ENCODE data around the gene TMEM247.
"Not testable (repeated sequence)": the region's sequence is repeated elsewhere in the genome, so short reads cannot be mapped to it uniquely, and the experiment has no call there.

The TMEM247 gene

GRCh38 chr2:46512185-46512584 is 32.8 kb downstream of the TMEM247 start:
- H3K4me3 ChIP-seq (ENCODE audit: low read depth, low read length), result no peak overlapping the region
- no peaks in the 10 kb centered on the region for H3K36me3 ChIP-seq (ENCODE audit: control insufficient read depth, insufficient read depth, low read length)
- H3K27ac ChIP-seq (ENCODE audit: low read depth, low read length), result no peak overlapping the region
- H3K9me3 ChIP-seq (ENCODE audit: control insufficient read depth, insufficient read depth, low read depth, low read length), result 0 out of 2 replicates have a peak, but pooled peaks cover 2% of the 10 kb centered on the region
- H3K4me1 ChIP-seq (ENCODE audit: control insufficient read depth, insufficient read depth, low read length), result no peaks in the 10 kb centered on the region
- no peaks in the 10 kb centered on the region for H3K27me3 ChIP-seq (ENCODE audit: control insufficient read depth, insufficient read depth, low read length)
- H3K9ac ChIP-seq (ENCODE audit: low read length), result no peak overlapping the region

DNA sequence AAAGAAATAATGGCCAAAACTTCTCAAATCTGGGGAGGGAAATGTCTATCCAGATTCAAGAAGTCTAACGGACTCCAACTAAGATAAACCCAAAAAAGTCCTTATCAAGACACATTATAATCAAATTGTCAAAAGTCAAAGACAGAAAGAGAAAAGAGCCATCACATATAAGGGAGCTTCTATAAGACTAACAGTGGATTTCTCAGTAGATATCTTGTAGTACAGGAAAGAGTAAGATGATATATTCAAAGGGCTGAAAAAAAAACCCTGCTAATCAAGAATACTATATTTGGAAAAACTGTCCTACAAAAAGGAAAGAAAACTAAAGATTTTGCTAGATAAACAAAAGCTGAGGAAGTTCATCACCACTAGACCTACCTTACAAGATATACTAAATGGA is 35.4 kb downstream of the TMEM247 start:
- Histone ChIP-seq H3K36me3 (ENCODE audit: control insufficient read depth, insufficient read depth, low read length) (no peaks in the 10 kb centered on the region), H3K4me3 (ENCODE audit: low read depth, low read length) (no peak overlapping the region), H3K27ac (ENCODE audit: low read depth, low read length) (no peak overlapping the region), H3K9me3 (ENCODE audit: control insufficient read depth, insufficient read depth, low read depth, low read length) (0 out of 2 replicates have a peak, but pooled peaks cover 2% of the 10 kb centered on the region), H3K4me1 (ENCODE audit: control insufficient read depth, insufficient read depth, low read length) (no peaks in the 10 kb centered on the region), H3K27me3 (ENCODE audit: control insufficient read depth, insufficient read depth, low read length) (no peaks in the 10 kb centered on the region), H3K9ac (ENCODE audit: low read length) (no peak overlapping the region)

GRCh38 chr2:46517485-46517884 is 38.1 kb downstream of the TMEM247 start:
- H3K9me3 ChIP-seq (ENCODE audit: control insufficient read depth, insufficient read depth, low read depth, low read length), result 0 out of 2 replicates have a peak, but pooled peaks cover 2% of the 10 kb centered on the region
- no peak overlapping the region for H3K9ac ChIP-seq (ENCODE audit: low read length)
- H3K4me1 ChIP-seq (ENCODE audit: control insufficient read depth, insufficient read depth, low read length), result no peaks in the 10 kb centered on the region
- H3K4me3 ChIP-seq (ENCODE audit: low read depth, low read length), result no peak overlapping the region
- H3K36me3 ChIP-seq (ENCODE audit: control insufficient read depth, insufficient read depth, low read length), result no peaks in the 10 kb centered on the region
- no peaks in the 10 kb centered on the region for H3K27me3 ChIP-seq (ENCODE audit: control insufficient read depth, insufficient read depth, low read length)
- H3K27ac ChIP-seq (ENCODE audit: low read depth, low read length), result no peak overlapping the region

GRCh38 chr2:46518861-46519260 is 39.5 kb downstream of the TMEM247 start:
- Histone ChIP-seq H3K9me3 (ENCODE audit: control insufficient read depth, insufficient read depth, low read depth, low read length) (0 out of 2 replicates have a peak, but pooled peaks cover 2% of the 10 kb centered on the region), H3K9ac (ENCODE audit: low read length) (no peak overlapping the region), H3K27me3 (ENCODE audit: control insufficient read depth, insufficient read depth, low read length) (no peaks in the 10 kb centered on the region), H3K4me1 (ENCODE audit: control insufficient read depth, insufficient read depth, low read length) (no peaks in the 10 kb centered on the region), H3K36me3 (ENCODE audit: control insufficient read depth, insufficient read depth, low read length) (no peaks in the 10 kb centered on the region), H3K4me3 (ENCODE audit: low read depth, low read length) (no peak overlapping the region), H3K27ac (ENCODE audit: low read depth, low read length) (no peak overlapping the region)

DNA sequence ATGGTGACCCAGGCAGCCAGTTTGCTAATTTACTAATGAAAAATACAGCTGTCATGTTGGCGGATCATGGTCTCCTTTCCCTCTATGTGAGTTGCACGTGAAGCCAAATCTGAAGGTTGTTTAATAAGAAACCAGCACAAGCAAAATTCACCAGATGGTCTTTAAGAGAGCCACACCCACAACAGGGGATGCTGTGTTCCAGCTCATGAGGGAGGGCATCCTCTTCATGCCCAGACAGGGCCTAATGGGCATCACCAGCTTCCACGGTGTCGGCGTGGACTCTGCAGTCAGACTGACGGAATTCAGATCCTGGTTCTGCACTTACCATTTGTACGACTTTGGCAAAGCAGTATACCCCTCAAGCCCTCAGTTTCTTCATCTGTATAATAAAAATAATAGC is 39.9 kb downstream of the TMEM247 start:
- no peak overlapping the region for H3K9ac ChIP-seq (ENCODE audit: low read length)
- no peaks in the 10 kb centered on the region for H3K36me3 ChIP-seq (ENCODE audit: control insufficient read depth, insufficient read depth, low read length)
- no peaks in the 10 kb centered on the region for H3K27me3 ChIP-seq (ENCODE audit: control insufficient read depth, insufficient read depth, low read length)
- H3K4me3 ChIP-seq (ENCODE audit: low read depth, low read length), result no peak overlapping the region
- 0 out of 2 replicates have a peak, but pooled peaks cover 2% of the 10 kb centered on the region for H3K9me3 ChIP-seq (ENCODE audit: control insufficient read depth, insufficient read depth, low read depth, low read length)
- no peak overlapping the region for H3K27ac ChIP-seq (ENCODE audit: low read depth, low read length)
- H3K4me1 ChIP-seq (ENCODE audit: control insufficient read depth, insufficient read depth, low read length), result no peaks in the 10 kb centered on the region

DNA sequence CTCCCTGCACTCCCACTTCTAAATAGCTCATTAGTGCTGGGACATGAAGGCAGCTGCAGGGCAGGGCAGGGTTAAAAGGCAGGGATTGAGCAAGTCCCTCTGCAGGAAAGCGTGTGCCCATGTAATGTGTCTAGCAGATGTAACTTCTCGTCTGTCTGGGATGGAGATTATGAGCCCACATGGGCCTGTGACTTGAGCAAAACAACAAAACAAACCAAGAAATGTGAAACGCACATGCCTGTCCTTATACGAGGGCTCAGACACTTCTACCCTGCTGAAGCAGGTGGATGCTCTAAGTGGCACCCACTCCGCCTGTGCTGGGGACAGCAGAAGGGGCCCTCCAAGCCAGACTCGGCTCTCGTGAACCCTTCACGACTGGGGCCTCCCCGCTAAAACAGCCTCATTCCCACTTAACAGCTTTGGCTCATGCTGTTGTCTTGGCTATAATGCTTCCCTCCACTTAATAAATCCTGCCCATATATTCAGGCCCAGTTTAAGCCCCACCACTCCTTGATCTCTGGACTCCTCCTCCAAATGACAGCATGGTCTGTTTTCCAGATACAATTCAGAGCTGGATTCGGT is 40.9 kb downstream of the TMEM247 start:
- Histone ChIP-seq H3K36me3 (ENCODE audit: control insufficient read depth, insufficient read depth, low read length) (no peaks in the 10 kb centered on the region), H3K9ac (ENCODE audit: low read length) (no peak overlapping the region), H3K9me3 (ENCODE audit: control insufficient read depth, insufficient read depth, low read depth, low read length) (0 out of 2 replicates have a peak, but pooled peaks cover 2% of the 10 kb centered on the region)

DNA sequence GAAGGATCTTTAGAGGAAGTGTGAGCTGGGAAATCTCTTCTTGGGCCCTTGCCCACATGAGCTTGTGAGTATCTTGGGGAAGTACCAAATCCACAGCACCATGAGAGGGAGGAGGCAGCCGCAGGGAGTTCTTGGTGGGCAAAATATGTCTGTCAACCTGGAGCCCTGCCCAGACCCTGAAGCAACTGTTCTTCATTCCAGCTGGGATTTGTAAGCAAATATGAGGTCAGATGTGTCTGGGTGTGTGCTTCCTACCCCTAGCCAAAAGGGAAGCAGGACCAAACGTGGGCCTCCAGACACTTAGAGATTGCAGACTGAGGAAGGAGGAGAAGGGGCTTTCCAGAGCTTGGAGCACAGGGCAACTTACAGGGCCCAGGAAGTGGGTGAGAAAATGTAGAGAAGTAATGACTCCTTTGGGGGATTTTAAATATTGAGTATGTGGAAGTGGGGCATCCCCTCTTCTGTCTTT is 41.9 kb downstream of the TMEM247 start:
- H3K4me3 ChIP-seq (ENCODE audit: low read depth, low read length), result no peak overlapping the region
- no peaks in the 10 kb centered on the region for H3K36me3 ChIP-seq (ENCODE audit: control insufficient read depth, insufficient read depth, low read length)
- H3K9ac ChIP-seq (ENCODE audit: low read length), result no peak overlapping the region
- H3K4me1 ChIP-seq (ENCODE audit: control insufficient read depth, insufficient read depth, low read length), result no peaks in the 10 kb centered on the region
- H3K27me3 ChIP-seq (ENCODE audit: control insufficient read depth, insufficient read depth, low read length), result no peaks in the 10 kb centered on the region
- no peak overlapping the region for H3K27ac ChIP-seq (ENCODE audit: low read depth, low read length)
- H3K9me3 ChIP-seq (ENCODE audit: control insufficient read depth, insufficient read depth, low read depth, low read length), result 0 out of 2 replicates have a peak, but pooled peaks cover 1% of the 10 kb centered on the region

More for the DNA sequence above, 40.9 kb downstream of the TMEM247 start:
- Histone ChIP-seq H3K27ac (ENCODE audit: low read depth, low read length) (no peak overlapping the region), H3K27me3 (ENCODE audit: control insufficient read depth, insufficient read depth, low read length) (no peaks in the 10 kb centered on the region), H3K4me1 (ENCODE audit: control insufficient read depth, insufficient read depth, low read length) (no peaks in the 10 kb centered on the region), H3K4me3 (ENCODE audit: low read depth, low read length) (no peak overlapping the region)

- H3K4me3 ChIP-seq (ENCODE audit: low read depth, low read length); H3K4me1 ChIP-seq (ENCODE audit: control insufficient read depth, insufficient read depth, low read length): not testable (repeated sequence)
Measured at GRCh38 chr2:46522385-46522784, 43.0 kb downstream of the TMEM247 start.

GRCh38 chr2:46525522-46526155 is 46.3 kb downstream of the TMEM247 start:
- no peak overlapping the region for H3K27ac ChIP-seq (ENCODE audit: low read depth, low read length)
- H3K36me3 ChIP-seq (ENCODE audit: control insufficient read depth, insufficient read depth, low read length), result no peaks in the 10 kb centered on the region
- H3K9me3 ChIP-seq (ENCODE audit: control insufficient read depth, insufficient read depth, low read depth, low read length), result no peaks in the 10 kb centered on the region
- no peak overlapping the region for H3K9ac ChIP-seq (ENCODE audit: low read length)
- H3K27me3 ChIP-seq (ENCODE audit: control insufficient read depth, insufficient read depth, low read length), result no peaks in the 10 kb centered on the region
- no peaks in the 10 kb centered on the region for H3K4me1 ChIP-seq (ENCODE audit: control insufficient read depth, insufficient read depth, low read length)
- H3K4me3 ChIP-seq (ENCODE audit: low read depth, low read length), result no peak overlapping the region

More at GRCh38 chr2:46522385-46522784, 43.0 kb downstream of the TMEM247 start:
- H3K27ac ChIP-seq (ENCODE audit: low read depth, low read length); H3K9ac ChIP-seq (ENCODE audit: low read length); H3K27me3 ChIP-seq (ENCODE audit: control insufficient read depth, insufficient read depth, low read length); H3K36me3 ChIP-seq (ENCODE audit: control insufficient read depth, insufficient read depth, low read length); H3K9me3 ChIP-seq (ENCODE audit: control insufficient read depth, insufficient read depth, low read depth, low read length): not testable (repeated sequence)

- Histone ChIP-seq H3K27me3 (ENCODE audit: control insufficient read depth, insufficient read depth, low read length) (no peaks in the 10 kb centered on the region), H3K4me1 (ENCODE audit: control insufficient read depth, insufficient read depth, low read length) (no peaks in the 10 kb centered on the region), H3K4me3 (ENCODE audit: low read depth, low read length) (no peak overlapping the region), H3K9me3 (ENCODE audit: control insufficient read depth, insufficient read depth, low read depth, low read length) (no peaks in the 10 kb centered on the region), H3K9ac (ENCODE audit: low read length) (no peak overlapping the region), H3K27ac (ENCODE audit: low read depth, low read length) (no peak overlapping the region), H3K36me3 (ENCODE audit: control insufficient read depth, insufficient read depth, low read length) (no peaks in the 10 kb centered on the region)
Measured at GRCh38 chr2:46528880-46529279, 49.5 kb downstream of the TMEM247 start.

GRCh38 chr2:46530639-46531038 is 51.3 kb downstream of the TMEM247 start:
- Histone ChIP-seq H3K27me3 (ENCODE audit: control insufficient read depth, insufficient read depth, low read length) (no peaks in the 10 kb centered on the region), H3K4me3 (ENCODE audit: low read depth, low read length) (no peak overlapping the region), H3K27ac (ENCODE audit: low read depth, low read length) (no peak overlapping the region), H3K36me3 (ENCODE audit: control insufficient read depth, insufficient read depth, low read length) (no peaks in the 10 kb centered on the region), H3K9me3 (ENCODE audit: control insufficient read depth, insufficient read depth, low read depth, low read length) (no peaks in the 10 kb centered on the region), H3K9ac (ENCODE audit: low read length) (no peak overlapping the region), H3K4me1 (ENCODE audit: control insufficient read depth, insufficient read depth, low read length) (no peaks in the 10 kb centered on the region)
